PC-9 (cell line): ENCODE results near the gene METTL26. TPM values are rescaled to one million over a fixed set of nuclear protein-coding genes. Genes with fewer than 3 reads are reported as not detected.

ENCODE experiments used
- BruUV-seq: library from RNA; stranded (reverse); fragments of 400-500 nt; replicated peaks from 2 replicates; lab custom pipeline; 2021; lab: Mats Ljungman, UMichigan
- CTCF ChIA-PET: fragments of 300-600 bp; sonication (Branson Sonifier 250); formaldehyde crosslinking; loops from one replicate; lab custom pipeline; 2022; ENCODE audit warnings: antibody characterized with exemption; lab: Charles Lee
- POLR2A ChIA-PET: fragments of 300-600 bp; sonication (Branson Sonifier 250); formaldehyde crosslinking; loops from one replicate; lab custom pipeline; 2022; ENCODE audit warnings: antibody characterized with exemption; ENCODE audit not compliant: unreplicated experiment; lab: Charles Lee
- DNase-seq, 2 experiments: peaks; one replicate each; pipeline versions ENCODE4 v3.0.0 to v3.0.0-alpha.2; 2015 to 2022; ENCODE audit warnings: mixed read lengths in 1 of 2
- H2AFZ ChIP-seq: fragments of 200-600 bp; sonication (generic); 2 replicates; pipeline ENCODE4 v1.8.1; 2017; ENCODE audit warnings: antibody characterized with exemption
- H3F3A ChIP-seq: fragments of 200-600 bp; sonication (generic); 2 replicates; pipeline ENCODE4 v1.8.1; 2017; ENCODE audit warnings: antibody characterized with exemption, mild to moderate bottlenecking, low read depth; ENCODE audit not compliant: insufficient read depth
- H3K27ac ChIP-seq: fragments of 200-600 bp; sonication (generic); 2 replicates; pipeline ENCODE4 v1.6.1; 2016; ENCODE audit warnings: mixed run types
- H3K27me3 ChIP-seq: fragments of 200-600 bp; sonication (generic); 2 replicates; pipeline ENCODE4 v1.6.1; 2016; ENCODE audit warnings: low read depth, mixed run types; ENCODE audit not compliant: insufficient read depth
- H3K36me3 ChIP-seq: fragments of 200-600 bp; sonication (generic); 2 replicates; pipeline ENCODE4 v1.6.1; 2016; ENCODE audit warnings: low read depth, mixed run types
- H3K4me1 ChIP-seq: fragments of 200-600 bp; sonication (generic); replicated peaks from 2 replicates; pipeline ENCODE4 v1.6.1; 2016; ENCODE audit warnings: mixed run types; ENCODE audit not compliant: insufficient read depth
- H3K4me2 ChIP-seq: fragments of 200-600 bp; sonication (generic); 2 replicates; pipeline ENCODE4 v1.6.1; 2017; ENCODE audit warnings: mixed run types
- H3K4me3 ChIP-seq: fragments of 200-600 bp; sonication (generic); 2 replicates; pipeline ENCODE4 v1.6.1; 2016; ENCODE audit warnings: mixed run types
- H3K79me2 ChIP-seq: fragments of 200-600 bp; sonication (generic); 2 replicates; pipeline ENCODE4 v1.6.1; 2017; ENCODE audit warnings: low read depth, mixed run types
- H3K9me2 ChIP-seq: fragments of 200-600 bp; sonication (generic); 2 replicates; pipeline ENCODE4 v1.8.1; 2017; ENCODE audit warnings: mild to moderate bottlenecking; ENCODE audit not compliant: insufficient read depth
- H3K9me3 ChIP-seq: fragments of 200-600 bp; sonication (generic); 2 replicates; pipeline ENCODE4 v1.8.1; 2016; ENCODE audit warnings: low read depth; ENCODE audit not compliant: insufficient read depth
- H4K20me1 ChIP-seq: fragments of 200-600 bp; sonication (generic); 2 replicates; pipeline ENCODE4 v1.8.1; 2017; ENCODE audit not compliant: insufficient read depth
- EZH2 ChIP-seq: fragments of 200-600 bp; sonication (generic); IDR thresholded peaks from 2 replicates; pipeline ENCODE4 v1.8.0; 2017; ENCODE audit warnings: antibody characterized with exemption, low read depth
- intact Hi-C: fragments of 100-400 bp; cut with micrococcal nuclease; formaldehyde crosslinking; loops from one replicate; pipeline ENCODE4 v1.10.0; 2022; ENCODE audit not compliant: unreplicated experiment
- total RNA-seq: library from RNA; stranded (reverse); gene quantifications from 2 replicates; pipeline ENCODE4 v1.2.3, GENCODE V29; 2021
- TF ChIP-seq, protein P1 (sequence below): fragments of 200-600 bp; sonication (generic); conservative IDR thresholded peaks from 2 replicates; pipeline ENCODE4 v1.6.1; 2017; ENCODE audit warnings: mixed run types, antibody characterized with exemption, mild to moderate bottlenecking, moderate library complexity

The METTL26 gene
- total RNA-seq, 1 experiment from 2014 or later, result 144 TPM

DNA sequence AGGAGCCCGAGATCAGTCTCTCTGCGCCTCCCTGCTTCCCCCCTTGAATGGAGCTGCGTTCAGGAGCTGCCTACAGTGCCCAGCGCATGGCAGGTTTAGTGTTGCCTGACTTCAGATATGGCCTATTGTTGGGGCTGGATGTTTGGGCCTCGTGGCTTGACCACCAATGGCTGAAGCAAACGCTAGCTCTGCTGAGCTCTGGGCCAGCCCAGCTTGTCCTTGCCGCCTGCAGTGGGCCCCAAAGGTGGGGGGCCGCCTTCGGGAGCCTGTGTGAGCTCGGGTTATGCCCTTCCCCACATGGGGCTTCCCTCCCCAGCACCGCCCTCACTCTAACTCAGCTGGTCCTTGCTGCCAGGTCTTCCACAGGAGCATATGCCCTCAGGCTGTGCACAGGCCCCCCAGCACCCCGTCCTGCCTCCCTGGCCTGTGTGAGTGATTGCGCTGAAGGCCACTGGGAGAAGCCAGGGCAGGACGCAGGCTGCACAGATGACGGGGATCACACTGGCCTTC, 2.0 kb upstream of the METTL26 start:
- H3K79me2 ChIP-seq, result peaks cover 25% of the 10 kb centered on the region
- H3K36me3 ChIP-seq, result no peaks in the 10 kb centered on the region
- no peaks in the 10 kb centered on the region for H3K9me3 ChIP-seq
- POLR2A ChIA-PET, result interaction anchor here (0.7 kb wide), 1 partner anchor 44 kb away, joined by 4 read pairs; no protein-coding TSS in a partner anchor
- intact Hi-C loops, result no loop called here
- H3K9me2 ChIP-seq, result no peaks in the 10 kb centered on the region
- DNase-seq, result no peak
- no TSS peak for BruUV-seq
- no peaks in the 10 kb centered on the region for H4K20me1 ChIP-seq
- H3K4me1 ChIP-seq, result peaks cover 14% of the 10 kb centered on the region; the same call in 1 of the 2 replicates
- H2AFZ ChIP-seq, result no peak overlapping the region
- TF ChIP-seq, protein P1, sequence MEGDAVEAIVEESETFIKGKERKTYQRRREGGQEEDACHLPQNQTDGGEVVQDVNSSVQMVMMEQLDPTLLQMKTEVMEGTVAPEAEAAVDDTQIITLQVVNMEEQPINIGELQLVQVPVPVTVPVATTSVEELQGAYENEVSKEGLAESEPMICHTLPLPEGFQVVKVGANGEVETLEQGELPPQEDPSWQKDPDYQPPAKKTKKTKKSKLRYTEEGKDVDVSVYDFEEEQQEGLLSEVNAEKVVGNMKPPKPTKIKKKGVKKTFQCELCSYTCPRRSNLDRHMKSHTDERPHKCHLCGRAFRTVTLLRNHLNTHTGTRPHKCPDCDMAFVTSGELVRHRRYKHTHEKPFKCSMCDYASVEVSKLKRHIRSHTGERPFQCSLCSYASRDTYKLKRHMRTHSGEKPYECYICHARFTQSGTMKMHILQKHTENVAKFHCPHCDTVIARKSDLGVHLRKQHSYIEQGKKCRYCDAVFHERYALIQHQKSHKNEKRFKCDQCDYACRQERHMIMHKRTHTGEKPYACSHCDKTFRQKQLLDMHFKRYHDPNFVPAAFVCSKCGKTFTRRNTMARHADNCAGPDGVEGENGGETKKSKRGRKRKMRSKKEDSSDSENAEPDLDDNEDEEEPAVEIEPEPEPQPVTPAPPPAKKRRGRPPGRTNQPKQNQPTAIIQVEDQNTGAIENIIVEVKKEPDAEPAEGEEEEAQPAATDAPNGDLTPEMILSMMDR, result no peak
- no peak for TF ChIP-seq EZH2
- no peak overlapping the region for H3K27ac ChIP-seq
- H3F3A ChIP-seq, result peaks cover 16% of the 10 kb centered on the region
- no peak overlapping the region for H3K4me3 ChIP-seq
- no peaks in the 10 kb centered on the region for H3K27me3 ChIP-seq
- no peak overlapping the region for H3K4me2 ChIP-seq
- CTCF ChIA-PET, result interaction anchor here (0.5 kb wide), 1 partner anchor 46 kb away, joined by 3 read pairs; no protein-coding TSS in a partner anchor

DNA sequence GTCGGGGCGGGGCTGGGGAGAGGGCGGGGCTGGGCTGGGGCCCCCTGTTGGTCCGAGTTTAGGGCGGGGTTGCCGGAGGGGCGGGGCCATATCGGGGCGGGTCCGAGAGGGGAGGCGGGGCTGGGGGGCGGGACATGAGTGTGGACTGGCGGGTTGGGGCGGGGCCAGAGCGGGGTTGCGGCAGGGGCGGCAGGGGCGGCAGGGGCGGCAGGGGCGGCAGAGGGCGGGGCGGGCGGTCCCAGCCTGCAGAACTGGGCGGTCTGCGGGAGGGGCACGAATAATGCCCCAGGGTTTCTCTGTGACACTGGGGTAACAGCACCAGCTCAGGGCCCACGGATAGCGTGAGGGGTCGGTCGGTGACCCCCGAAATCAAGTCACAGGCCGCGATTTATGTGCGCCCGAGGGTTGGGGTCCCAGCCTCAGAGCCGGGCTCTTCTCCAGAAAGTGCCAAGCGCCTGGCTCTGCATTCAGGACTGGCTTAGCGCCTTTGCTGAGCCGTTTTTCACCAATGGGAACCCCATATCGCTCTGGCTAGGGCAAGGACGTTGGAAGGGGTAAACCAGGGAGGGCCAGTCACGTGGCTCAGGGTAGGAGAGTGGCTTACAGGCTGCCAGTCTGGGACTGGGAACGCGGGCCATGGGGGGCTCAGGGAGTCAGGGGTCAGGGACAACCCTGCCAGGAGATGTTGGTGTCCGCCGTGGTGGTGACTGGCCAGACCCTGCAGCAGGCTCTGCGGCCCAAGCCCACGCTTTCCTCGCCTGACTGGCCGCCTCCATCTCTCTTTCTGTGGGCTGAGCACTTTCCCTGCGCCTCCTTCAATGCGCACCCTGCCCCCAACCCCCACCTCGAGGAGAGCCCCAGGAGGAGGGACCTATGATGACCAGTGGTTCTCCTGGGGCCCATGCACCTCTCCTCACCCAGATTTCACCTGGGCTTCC, 1.2 kb upstream of the METTL26 start:
- Histone ChIP-seq H3K36me3 (no peaks in the 10 kb centered on the region), H3K4me3 (peak overlapping the region; percentile 80), H2AFZ (peak overlapping the region; percentile 91), H3K4me1 (peaks cover 11% of the 10 kb centered on the region; the same call in 1 of the 2 replicates), H3K27me3 (no peaks in the 10 kb centered on the region), H3K79me2 (peaks cover 19% of the 10 kb centered on the region), H4K20me1 (no peaks in the 10 kb centered on the region), H3K4me2 (peak overlapping the region; percentile 90), H3K27ac (0 out of 2 replicates have a peak overlapping the region, but pooled peaks have one; percentile 80), H3F3A (peaks cover 16% of the 10 kb centered on the region), H3K9me2 (no peaks in the 10 kb centered on the region), H3K9me3 (no peaks in the 10 kb centered on the region)
- intact Hi-C loops, result loop anchor here (2.0 kb wide), 1 partner anchor 45 kb away; no protein-coding TSS in a partner anchor
- no TSS peak for BruUV-seq
- CTCF ChIA-PET, result interaction anchor here (0.5 to 0.9 kb wide), 2 partner anchors 44 to 45 kb away, joined by 3 to 4 read pairs; no protein-coding TSS in a partner anchor
- no peak for TF ChIP-seq EZH2
- TF ChIP-seq, protein P1, result no peak
- no peak for DNase-seq
- POLR2A ChIA-PET, result interaction anchor here (0.6 to 0.7 kb wide), 4 partner anchors 44 to 854 kb away, joined by 4 to 17 read pairs (median 6); no protein-coding TSS in a partner anchor

DNA sequence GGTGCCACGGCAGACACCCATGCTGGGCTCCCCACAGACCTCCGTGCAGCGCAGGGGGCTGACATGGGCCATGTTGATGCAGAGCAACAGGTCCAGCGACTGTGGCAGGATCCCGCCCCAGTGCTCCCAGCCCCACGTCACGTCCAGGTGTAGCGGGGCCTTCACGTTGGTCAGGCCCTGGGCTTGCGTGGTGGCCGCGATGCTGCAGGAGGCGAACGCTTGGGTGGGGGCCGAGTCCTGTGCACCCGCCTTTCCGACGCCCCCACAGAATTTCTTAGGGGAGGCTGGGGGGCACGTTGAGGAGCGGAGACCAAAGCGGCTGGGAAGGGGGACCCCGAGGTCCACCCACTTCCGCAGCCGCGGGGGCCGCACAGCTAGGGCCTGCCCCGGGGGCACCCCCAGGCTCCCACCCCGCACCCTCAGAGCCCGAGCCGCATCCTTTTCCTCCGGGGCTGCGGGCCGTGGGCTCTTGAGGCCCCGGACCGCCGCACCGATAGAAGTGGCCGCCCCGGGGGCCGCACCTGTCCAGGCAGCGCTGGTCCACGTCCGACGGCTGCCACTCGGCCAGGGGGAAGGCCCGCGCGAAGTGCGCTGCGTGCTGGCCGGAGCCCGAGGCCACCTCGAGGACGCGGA, 416 bp downstream of the METTL26 start:
- intact Hi-C loops, result loop anchor here (2.0 kb wide), 1 partner anchor 43 kb away; no protein-coding TSS in a partner anchor
- peaks cover 17% of the 10 kb centered on the region; the same call in 1 of the 2 replicates for H3K4me1 ChIP-seq
- no peak for DNase-seq
- no peaks in the 10 kb centered on the region for H3K36me3 ChIP-seq
- peaks cover 19% of the 10 kb centered on the region for H3K79me2 ChIP-seq
- H3K9me3 ChIP-seq, result no peaks in the 10 kb centered on the region
- H3K27ac ChIP-seq, result peak overlapping the region; percentile 80; the same call in 1 of the 2 replicates
- no peaks in the 10 kb centered on the region for H3K9me2 ChIP-seq
- peak overlapping the region; percentile 80 for H3K4me3 ChIP-seq
- peaks cover 16% of the 10 kb centered on the region for H3F3A ChIP-seq
- H3K27me3 ChIP-seq, result no peaks in the 10 kb centered on the region
- BruUV-seq, result no TSS peak
- no peaks in the 10 kb centered on the region for H4K20me1 ChIP-seq
- H2AFZ ChIP-seq, result peak overlapping the region; percentile 90
- TF ChIP-seq, protein P1, result no peak
- no peak for TF ChIP-seq EZH2
- H3K4me2 ChIP-seq, result peak overlapping the region; percentile 90
- POLR2A ChIA-PET, result interaction anchor here (0.6 to 0.7 kb wide), 5 partner anchors 85 to 413 kb away, joined by 3 to 9 read pairs (median 4); no protein-coding TSS in a partner anchor
- CTCF ChIA-PET, result no interaction called here
